Rectal smooth muscle tissue (tissue), 1 donor: ENCODE results near the gene ZNF277.
A peak's percentile ranks its signal among the peaks of the same experiment; 100 is the strongest.

Experiments used
- H3K27ac ChIP-seq: one replicate; pipeline ENCODE4 v1.7.0; 2013; ENCODE audit warnings: low read depth, low read length, inconsistent platforms
- H3K27me3 ChIP-seq: one replicate; pipeline ENCODE4 v1.7.0; 2013; ENCODE audit warnings: low read length; ENCODE audit not compliant: control insufficient read depth, insufficient read depth
- H3K36me3 ChIP-seq: one replicate; pipeline ENCODE4 v1.7.0; 2013; ENCODE audit warnings: low read length; ENCODE audit not compliant: control insufficient read depth, insufficient read depth
- H3K4me1 ChIP-seq: one replicate; pipeline ENCODE4 v1.7.0; 2013; ENCODE audit warnings: low read length; ENCODE audit not compliant: control insufficient read depth, insufficient read depth
- H3K4me3 ChIP-seq: one replicate; pipeline ENCODE4 v1.7.0; 2013; ENCODE audit warnings: low read length
- H3K9ac ChIP-seq: one replicate; pipeline ENCODE4 v1.7.0; 2013; ENCODE audit warnings: low read length

The ZNF277 gene

GRCh38 chr7:112204499-112205342 lies 1.8 kb upstream of the ZNF277 start:
- H3K27ac ChIP-seq = peak overlapping the region; percentile 80
- H3K27me3 ChIP-seq = no peaks in the 10 kb centered on the region
- H3K4me3 ChIP-seq = peak overlapping the region; percentile 97
- H3K9ac ChIP-seq = no peak overlapping the region
- no peaks in the 10 kb centered on the region for H3K4me1 ChIP-seq
- H3K36me3 ChIP-seq = no peaks in the 10 kb centered on the region

- Histone ChIP-seq H3K4me3 (peak overlapping the region; percentile 97), H3K36me3 (no peaks in the 10 kb centered on the region), H3K27ac (peak overlapping the region; percentile 80), H3K27me3 (no peaks in the 10 kb centered on the region), H3K9ac (peak overlapping the region; percentile 8), H3K4me1 (no peaks in the 10 kb centered on the region)
Observed at GRCh38 chr7:112205343-112206237, 905 bp upstream of the ZNF277 start.

GRCh38 chr7:112206991-112207592 lies 597 bp downstream of the ZNF277 start:
- Histone ChIP-seq H3K36me3 (no peaks in the 10 kb centered on the region), H3K4me1 (peaks cover 2% of the 10 kb centered on the region), H3K27me3 (no peaks in the 10 kb centered on the region), H3K27ac (peak overlapping the region; percentile 68), H3K9ac (peak overlapping the region; percentile 92), H3K4me3 (peak overlapping the region; percentile 97)

GRCh38 chr7:112207765-112208164 lies 1.3 kb downstream of the ZNF277 start:
- no peak overlapping the region for H3K27ac ChIP-seq
- no peaks in the 10 kb centered on the region for H3K36me3 ChIP-seq
- H3K27me3 ChIP-seq = no peaks in the 10 kb centered on the region
- H3K4me3 ChIP-seq = no peak overlapping the region
- no peak overlapping the region for H3K9ac ChIP-seq
- peaks cover 2% of the 10 kb centered on the region for H3K4me1 ChIP-seq

- peaks cover 2% of the 10 kb centered on the region for H3K4me1 ChIP-seq
- no peak overlapping the region for H3K27ac ChIP-seq
- H3K4me3 ChIP-seq = no peak overlapping the region
- H3K27me3 ChIP-seq = no peaks in the 10 kb centered on the region
- H3K9ac ChIP-seq = no peak overlapping the region
- no peaks in the 10 kb centered on the region for H3K36me3 ChIP-seq
Observed at GRCh38 chr7:112211348-112211907, 4.9 kb downstream of the ZNF277 start.

GRCh38 chr7:112212571-112212970 lies 6.1 kb downstream of the ZNF277 start:
- peaks cover 2% of the 10 kb centered on the region for H3K4me1 ChIP-seq
- H3K9ac ChIP-seq = no peak overlapping the region
- H3K27ac ChIP-seq = no peak overlapping the region
- H3K27me3 ChIP-seq = no peaks in the 10 kb centered on the region
- H3K4me3 ChIP-seq = no peak overlapping the region
- H3K36me3 ChIP-seq = no peaks in the 10 kb centered on the region

GRCh38 chr7:112213735-112214134 lies 7.2 kb downstream of the ZNF277 start:
- Histone ChIP-seq H3K27me3 (no peaks in the 10 kb centered on the region), H3K27ac (no peak overlapping the region), H3K4me3 (no peak overlapping the region), H3K36me3 (no peaks in the 10 kb centered on the region), H3K4me1 (peaks cover 2% of the 10 kb centered on the region), H3K9ac (no peak overlapping the region)

- Histone ChIP-seq H3K36me3 (no peaks in the 10 kb centered on the region), H3K27ac (no peak overlapping the region), H3K4me1 (peaks cover 2% of the 10 kb centered on the region), H3K27me3 (no peaks in the 10 kb centered on the region), H3K9ac (no peak overlapping the region), H3K4me3 (no peak overlapping the region)
Observed at GRCh38 chr7:112214268-112214667, 7.8 kb downstream of the ZNF277 start.

- H3K9ac ChIP-seq = no peak overlapping the region
- no peaks in the 10 kb centered on the region for H3K36me3 ChIP-seq
- no peaks in the 10 kb centered on the region for H3K27me3 ChIP-seq
- H3K4me3 ChIP-seq = no peak overlapping the region
- H3K4me1 ChIP-seq = peaks cover 2% of the 10 kb centered on the region
- no peak overlapping the region for H3K27ac ChIP-seq
Observed at GRCh38 chr7:112214883-112215282, 8.4 kb downstream of the ZNF277 start.

GRCh38 chr7:112215787-112216186 lies 9.3 kb downstream of the ZNF277 start:
- Histone ChIP-seq H3K36me3 (no peaks in the 10 kb centered on the region), H3K9ac (no peak overlapping the region), H3K4me1 (peaks cover 2% of the 10 kb centered on the region), H3K4me3 (no peak overlapping the region), H3K27ac (no peak overlapping the region), H3K27me3 (no peaks in the 10 kb centered on the region)

GRCh38 chr7:112220877-112221434 lies 14.5 kb downstream of the ZNF277 start:
- no peak overlapping the region for H3K4me3 ChIP-seq
- no peaks in the 10 kb centered on the region for H3K27me3 ChIP-seq
- H3K27ac ChIP-seq = no peak overlapping the region
- H3K36me3 ChIP-seq = no peaks in the 10 kb centered on the region
- no peaks in the 10 kb centered on the region for H3K4me1 ChIP-seq
- no peak overlapping the region for H3K9ac ChIP-seq

- no peaks in the 10 kb centered on the region for H3K36me3 ChIP-seq
- no peak overlapping the region for H3K4me3 ChIP-seq
- no peak overlapping the region for H3K27ac ChIP-seq
- no peaks in the 10 kb centered on the region for H3K27me3 ChIP-seq
- no peaks in the 10 kb centered on the region for H3K4me1 ChIP-seq
- no peak overlapping the region for H3K9ac ChIP-seq
Observed at GRCh38 chr7:112223310-112223709, 16.8 kb downstream of the ZNF277 start.
